Posterior vena cava (tissue), 2 donors: ENCODE measurements around the gene TMC5. TPM values are rescaled to one million over a fixed set of nuclear protein-coding genes. Genes with fewer than 3 reads are reported as not detected.
"Not testable (repeated sequence)": the region's sequence is repeated elsewhere in the genome, so short reads cannot be mapped to it uniquely, and the experiment has no call there.

Experiments used
- DNase-seq: peaks from one replicate; pipeline ENCODE4 v3.0.0-alpha.2; 2020; ENCODE audit warnings: low spot score
- intact Hi-C, 2 donors: fragments of 100-400 bp; cut with DNase I; formaldehyde crosslinking; loops; one replicate each; pipeline versions ENCODE4 v1.14.1 to v1.14.2; 2022 to 2023
- long read RNA-seq, 2 donors: library from polyadenylated mRNA; unstranded; transcript quantifications; one replicate each; pipeline ENCODE4 v2.0.0, GENCODE V29; 2020 to 2021
- total RNA-seq, 2 donors: library from RNA; stranded (reverse); fragmentation: NEBNext Ultra II Directional; extraction: Animal tissue kit (Norgen Biotek cat#: 25700); gene quantifications; one replicate each; pipeline ENCODE4 v1.2.1, GENCODE V29; 2021
- donor health status: DM: yes; HTN: yes; CAD: no.
- donor health status: DM: yes; HTN: yes; CAD: no.

Gene TMC5
- 1 to 10 TPM; 1.1 to 3.4 TPM for total RNA-seq
- long read RNA-seq, donor 1, partial matches to known transcripts: 1 of 1 reads
- long read RNA-seq, donor 1, other reads (novel, unspliced or antisense): 0 of 1 reads
- long read RNA-seq, donor 2, partial matches to known transcripts: 1 of 1 reads
- long read RNA-seq, donor 2, other reads (novel, unspliced or antisense): 0 of 1 reads

GRCh38 chr16:19417640-19418039 lies at the start of gene TMC5:
Gene TMC5, plus strand, starts transcription at chr16:19417883. Its CDS starts 22,156 bp downstream, at chr16:19440039.
- no peak for DNase-seq
- intact Hi-C loops: no loop called here

GRCh38 chr16:19372541-19372940 lies 45.1 kb upstream of the TMC5 start:
- intact Hi-C loops: loop anchor here (5.0 to 10.0 kb wide), 3 partner anchors 200 to 388 kb away; partner anchors contain the start of genes SYT17 (in 1 of the 2) and TMC7 (in 1 of the 2)

GRCh38 chr16:19374402-19374801 lies 43.3 kb upstream of the TMC5 start:
- intact Hi-C loops: loop anchor here (2.0 to 10.0 kb wide), 4 partner anchors 202 to 390 kb away; partner anchors contain the start of genes SYT17 (in 1 of the 2) and TMC7 (in 1 of the 2)
- no peak for DNase-seq

More at GRCh38 chr16:19372541-19372940, 45.1 kb upstream of the TMC5 start:
- not testable (repeated sequence) for DNase-seq

- intact Hi-C loops: loop anchor here (2.0 to 10.0 kb wide), 3 partner anchors 211 to 391 kb away; partner anchors contain the start of genes SYT17 (in 1 of the 2) and TMC7 (in 1 of the 2)
- DNase-seq: no peak
Observed at GRCh38 chr16:19375561-19376158, 42.0 kb upstream of the TMC5 start.

- DNase-seq: no peak
- intact Hi-C loops: loop anchor here (10.0 kb wide), 2 partner anchors 213 to 393 kb away; partner anchors contain the start of genes SYT17 (in 1 of the 2) and TMC7 (in 1 of the 2)
Observed at GRCh38 chr16:19377864-19378263, 39.8 kb upstream of the TMC5 start.

- intact Hi-C loops: loop anchor here (10.0 kb wide), 2 partner anchors 214 to 394 kb away; partner anchors contain the start of genes SYT17 (in 1 of the 2) and TMC7 (in 1 of the 2)
- DNase-seq: no peak
Observed at GRCh38 chr16:19378511-19378910, 39.2 kb upstream of the TMC5 start.

- intact Hi-C loops: loop anchor here (10.0 kb wide), 2 partner anchors 215 to 395 kb away; partner anchors contain the start of genes SYT17 (in 1 of the 2) and TMC7 (in 1 of the 2)
- no peak for DNase-seq
Observed at GRCh38 chr16:19379838-19380237, 37.8 kb upstream of the TMC5 start.

GRCh38 chr16:19380328-19380727 lies 37.4 kb upstream of the TMC5 start:
- intact Hi-C loops: no loop called here

GRCh38 chr16:19382084-19382801 lies 35.4 kb upstream of the TMC5 start:
- intact Hi-C loops: no loop called here
- DNase-seq: no peak

More at GRCh38 chr16:19380328-19380727, 37.4 kb upstream of the TMC5 start:
- DNase-seq: no peak

- intact Hi-C loops: no loop called here
- DNase-seq: no peak
Observed at GRCh38 chr16:19382887-19383816, 34.5 kb upstream of the TMC5 start.

- DNase-seq: no peak
- intact Hi-C loops: no loop called here
Observed at GRCh38 chr16:19384656-19385055, 33.0 kb upstream of the TMC5 start.

GRCh38 chr16:19386525-19386924 lies 31.2 kb upstream of the TMC5 start:
- intact Hi-C loops: no loop called here
- no peak for DNase-seq

- DNase-seq: no peak
- intact Hi-C loops: no loop called here
Observed at GRCh38 chr16:19389246-19389645, 28.4 kb upstream of the TMC5 start.

- DNase-seq, intact Hi-C loops: not testable (repeated sequence)
Observed at GRCh38 chr16:19391185-19391776, 26.4 kb upstream of the TMC5 start.

GRCh38 chr16:19392352-19392751 lies 25.3 kb upstream of the TMC5 start:
- intact Hi-C loops: no loop called here
- DNase-seq: no peak

- intact Hi-C loops: no loop called here
- no peak for DNase-seq
Observed at GRCh38 chr16:19393226-19394111, 24.2 kb upstream of the TMC5 start.

GRCh38 chr16:19395646-19396267 lies 21.9 kb upstream of the TMC5 start:
- intact Hi-C loops, DNase-seq: not testable (repeated sequence)
